Prostate gland (tissue), 2 donors: ENCODE data around the gene PLK5. TPM values are rescaled to one million over a fixed set of nuclear protein-coding genes. Genes with fewer than 3 reads are reported as not detected.
"Not testable (repeated sequence)": the region's sequence is repeated elsewhere in the genome, so short reads cannot be mapped to it uniquely, and the experiment has no call there.

Experiments
- DNase-seq: peaks from one replicate; pipeline ENCODE4 v3.0.0-alpha.2; 2019; ENCODE audit warnings: low spot score
- H3K27ac ChIP-seq, 2 donors: fragments of 200-600 bp; sonication (generic); 2 replicates each; pipeline ENCODE4 v1.5.1; 2017 to 2019
- H3K27me3 ChIP-seq: fragments of 200-600 bp; sonication (generic); replicated peaks from 2 replicates; pipeline ENCODE4 v1.5.1; 2019; ENCODE audit not compliant: insufficient read depth
- H3K36me3 ChIP-seq, 2 donors: fragments of 200-600 bp; sonication (generic); 1 replicate in 1 of 2; 2 replicates in 1 of 2; pipeline versions ENCODE4 v1.5.1 to v1.8.1; 2017 to 2019
- H3K4me1 ChIP-seq: fragments of 200-600 bp; sonication (generic); replicated peaks from 2 replicates; pipeline ENCODE4 v1.5.1; 2019
- H3K4me3 ChIP-seq, 2 donors: fragments of 200-600 bp; sonication (generic); 2 replicates each; pipeline ENCODE4 v1.5.1; 2017 to 2019
- H3K9me3 ChIP-seq: fragments of 200-600 bp; sonication (generic); 2 replicates; pipeline ENCODE4 v1.5.1; 2017
- CTCF ChIP-seq, 4 experiments: fragments of 200-600 bp in 2 of 4; fragments of 450-650 bp in 2 of 4; sonication (generic) in 2 of 4; IDR thresholded peaks; 1 replicate in 3 of 4; 2 replicates in 1 of 4; pipeline ENCODE4 v1.5.1; 2016 to 2019; ENCODE audit warnings: antibody characterized with exemption in 4 of 4, mild to moderate bottlenecking in 2 of 4, moderate library complexity in 2 of 4
- POLR2A ChIP-seq: fragments of 450-650 bp; IDR thresholded peaks from one replicate; pipeline ENCODE4 v1.6.1; 2016; ENCODE audit warnings: antibody characterized with exemption, mild to moderate bottlenecking
- POLR2AphosphoS5 ChIP-seq: sonication (generic); formaldehyde crosslinking; IDR thresholded peaks from one replicate; pipeline ENCODE4 v1.6.1; 2017; ENCODE audit warnings: antibody characterized with exemption
- WGBS: methylation state at CpG from one replicate; pipeline ENCODE4 v1.1.5; 2018; 5-methylcytosine and 5-hydroxymethylcytosine counted together
- intact Hi-C: fragments of 100-400 bp; cut with DNase I; formaldehyde crosslinking; loops from one replicate; pipeline ENCODE4 v1.14.2; 2022
- total RNA-seq, 2 donors: library from RNA; depleted of rRNA; stranded (reverse); fragments of >200 nt; gene quantifications; one replicate each; pipeline ENCODE4 v1.1.0, GENCODE V29; 2016

PLK5 gene
- total RNA-seq, 2 donors from 2014 or later: 28.8 TPM; not detected in 1

GRCh38 chr19:1518471-1518870 lies 5.4 kb upstream of the PLK5 start:
- H3K27ac ChIP-seq: no peak overlapping the region
- intact Hi-C loops: no loop called here
- no peak for DNase-seq
- no peaks in the 10 kb centered on the region for H3K9me3 ChIP-seq
- no peaks in the 10 kb centered on the region for H3K27me3 ChIP-seq
- no peak overlapping the region for H3K4me3 ChIP-seq
- no peaks in the 10 kb centered on the region for H3K4me1 ChIP-seq
- no peaks in the 10 kb centered on the region for H3K36me3 ChIP-seq
- no peak for TF ChIP-seq CTCF (IDR thresholded peaks at IDR 0.05)
- TF ChIP-seq POLR2AphosphoS5: no peak
- no peak for TF ChIP-seq POLR2A
- 87% methylated on average over 4 of the region's 4 CpGs for WGBS

- H3K36me3 ChIP-seq, H3K27ac ChIP-seq, H3K4me3 ChIP-seq, H3K9me3 ChIP-seq, H3K4me1 ChIP-seq, intact Hi-C loops, H3K27me3 ChIP-seq, DNase-seq: not testable (repeated sequence)
- WGBS: 93% methylated on average over 8 of the region's 8 CpGs
These were observed 4.1 kb upstream of the PLK5 start for GRCh38 chr19:1519802-1520201.

GRCh38 chr19:1520203-1520780 lies 3.6 kb upstream of the PLK5 start:
- TF ChIP-seq POLR2AphosphoS5 (no peak), POLR2A (no peak), CTCF (IDR thresholded peaks at IDR 0.05) (no peak)
- Histone ChIP-seq H3K36me3 (no peaks in the 10 kb centered on the region), H3K27ac (no peak overlapping the region), H3K4me1 (no peaks in the 10 kb centered on the region), H3K27me3 (no peaks in the 10 kb centered on the region), H3K9me3 (no peaks in the 10 kb centered on the region), H3K4me3 (no peak overlapping the region)
- no peak for DNase-seq
- 86% methylated on average over 12 of the region's 17 CpGs for WGBS
- intact Hi-C loops: no loop called here

GRCh38 chr19:1521636-1522035 lies 2.2 kb upstream of the PLK5 start:
- Histone ChIP-seq H3K9me3 (no peaks in the 10 kb centered on the region), H3K36me3 (no peaks in the 10 kb centered on the region), H3K27me3 (peaks cover 3% of the 10 kb centered on the region), H3K4me3 (no peak overlapping the region), H3K27ac (no peak overlapping the region), H3K4me1 (no peaks in the 10 kb centered on the region)
- intact Hi-C loops: no loop called here
- WGBS: 52% methylated on average over 14 of the region's 14 CpGs
- TF ChIP-seq POLR2A (no peak), POLR2AphosphoS5 (no peak), CTCF (IDR thresholded peaks at IDR 0.05) (no peak)
- no peak for DNase-seq

GRCh38 chr19:1522061-1522460 lies 1.8 kb upstream of the PLK5 start:
- no peaks in the 10 kb centered on the region for H3K4me1 ChIP-seq
- H3K27me3 ChIP-seq: peaks cover 3% of the 10 kb centered on the region
- TF ChIP-seq POLR2A: no peak
- DNase-seq: no peak
- H3K27ac ChIP-seq: no peak overlapping the region
- H3K9me3 ChIP-seq: no peaks in the 10 kb centered on the region
- H3K4me3 ChIP-seq: no peak overlapping the region
- H3K36me3 ChIP-seq: no peaks in the 10 kb centered on the region
- intact Hi-C loops: no loop called here
- WGBS: 66% methylated on average over 10 of the region's 10 CpGs

- no peak overlapping the region for H3K27ac ChIP-seq
- H3K4me1 ChIP-seq: no peaks in the 10 kb centered on the region
- H3K27me3 ChIP-seq: peaks cover 3% of the 10 kb centered on the region
- WGBS: 76% methylated on average over 18 of the region's 18 CpGs
- H3K36me3 ChIP-seq: no peaks in the 10 kb centered on the region
- no peak for DNase-seq
- intact Hi-C loops: no loop called here
- TF ChIP-seq POLR2A: no peak
- no peak for TF ChIP-seq POLR2AphosphoS5
- TF ChIP-seq CTCF (IDR thresholded peaks at IDR 0.05): no peak
- H3K4me3 ChIP-seq: no peak overlapping the region
- no peaks in the 10 kb centered on the region for H3K9me3 ChIP-seq
These were observed 1.0 kb upstream of the PLK5 start for GRCh38 chr19:1522838-1523237.
